ENCODE data around the gene SLC43A3. TPM values are rescaled to one million over a fixed set of nuclear protein-coding genes. Genes with fewer than 3 reads are reported as not detected.

The SLC43A3 gene
- total and polyA plus RNA-seq, 2 donors (not counting 3 experiments of a cell fraction or from before 2014, with no cell fraction given) = 68.9 to 104 TPM

GRCh38 chr11:57391539-57391938 is 35.4 kb downstream of the SLC43A3 start:
- dilution Hi-C loops (cut with MboI; ENCODE audit: extremely low pct_ligation_motif_present, low sequenced_read_pairs) (no loop called here), intact Hi-C loops (cut with micrococcal nuclease) (no loop called here)
- TF ChIP-seq POLR2AphosphoS5 (IDR thresholded peaks at IDR 0.05; ENCODE audit: insufficient read depth, low read depth, low read length) (no peak), JUN (IDR thresholded peaks at IDR 0.05; ENCODE audit: borderline replicate concordance, insufficient read depth, insufficient read length, low read depth) (no peak), MYC (IDR thresholded peaks at IDR 0.05; ENCODE audit: low read depth, low read length) (no peak), FOS (IDR thresholded peaks at IDR 0.05; ENCODE audit: borderline replicate concordance, insufficient read depth, low read length) (no peak), EZH2 (IDR thresholded peaks at IDR 0.05; ENCODE audit: borderline replicate concordance, low read depth, low read length, severe bottlenecking) (no peak)
- TF ChIP-seq, protein P1, sequence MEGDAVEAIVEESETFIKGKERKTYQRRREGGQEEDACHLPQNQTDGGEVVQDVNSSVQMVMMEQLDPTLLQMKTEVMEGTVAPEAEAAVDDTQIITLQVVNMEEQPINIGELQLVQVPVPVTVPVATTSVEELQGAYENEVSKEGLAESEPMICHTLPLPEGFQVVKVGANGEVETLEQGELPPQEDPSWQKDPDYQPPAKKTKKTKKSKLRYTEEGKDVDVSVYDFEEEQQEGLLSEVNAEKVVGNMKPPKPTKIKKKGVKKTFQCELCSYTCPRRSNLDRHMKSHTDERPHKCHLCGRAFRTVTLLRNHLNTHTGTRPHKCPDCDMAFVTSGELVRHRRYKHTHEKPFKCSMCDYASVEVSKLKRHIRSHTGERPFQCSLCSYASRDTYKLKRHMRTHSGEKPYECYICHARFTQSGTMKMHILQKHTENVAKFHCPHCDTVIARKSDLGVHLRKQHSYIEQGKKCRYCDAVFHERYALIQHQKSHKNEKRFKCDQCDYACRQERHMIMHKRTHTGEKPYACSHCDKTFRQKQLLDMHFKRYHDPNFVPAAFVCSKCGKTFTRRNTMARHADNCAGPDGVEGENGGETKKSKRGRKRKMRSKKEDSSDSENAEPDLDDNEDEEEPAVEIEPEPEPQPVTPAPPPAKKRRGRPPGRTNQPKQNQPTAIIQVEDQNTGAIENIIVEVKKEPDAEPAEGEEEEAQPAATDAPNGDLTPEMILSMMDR (IDR thresholded peaks at IDR 0.05; ENCODE audit: extremely low read depth in 1 of 2, insufficient read depth in 1 of 2, low read depth in 1 of 2, low read length in 2 of 2) = no peak

More at GRCh38 chr11:57391539-57391938, 35.4 kb downstream of the SLC43A3 start:
- H3K9ac ChIP-seq (replicated peaks; ENCODE audit: extremely low read depth, insufficient read depth, low read length) = no peak overlapping the region
- CTCF ChIA-PET = interaction anchor here (1.0 kb wide), 1 partner anchor 67 kb away, joined by 3 read pairs; no protein-coding TSS in a partner anchor
- H3K9me1 ChIP-seq (replicated peaks; ENCODE audit: control insufficient read depth, extremely low read depth, insufficient read depth, low read length) = no peaks in the 10 kb centered on the region
- FAIRE-seq = no peak
- peaks cover 5% of the 10 kb centered on the region in 2 experiments for H3K27me3 ChIP-seq (ENCODE audit: control insufficient read depth in 2 of 2, insufficient read depth in 2 of 2, low read length in 2 of 2)
- no peaks in the 10 kb centered on the region for H3K36me3 ChIP-seq (ENCODE audit: control insufficient read depth in 2 of 2, extremely low read depth in 1 of 2, insufficient read depth in 2 of 2, low read length in 2 of 2)
- POLR2A ChIA-PET = no interaction called here
- H4K20me1 ChIP-seq (replicated peaks; ENCODE audit: control insufficient read depth, extremely low read depth, insufficient read depth, low read length) = no peaks in the 10 kb centered on the region
- no peak overlapping the region for H2AFZ ChIP-seq (ENCODE audit: low read depth, low read length)
- no peak for DNase-seq (ENCODE audit: low read depth, low spot score)
- no TSS peak for BruUV-seq (replicated peaks)
- no peaks in the 10 kb centered on the region for H3K79me2 ChIP-seq (ENCODE audit: control insufficient read depth, insufficient read depth, low read length)
- H3K27ac ChIP-seq (ENCODE audit: insufficient read depth, low read depth, low read length) = no peak overlapping the region
- no peak overlapping the region for H3K4me3 ChIP-seq (replicated peaks in 1 of 3; ENCODE audit: insufficient read depth in 1 of 3, low read depth in 1 of 3, low read length in 3 of 3)
- H3K4me2 ChIP-seq (ENCODE audit: insufficient read depth, low read length) = no peak overlapping the region
- no peaks in the 10 kb centered on the region for H3K4me1 ChIP-seq (ENCODE audit: control insufficient read depth, extremely low read depth, insufficient read depth, low read length)
- H3K9me3 ChIP-seq (replicated peaks; ENCODE audit: control insufficient read depth, insufficient read depth, low read length) = no peaks in the 10 kb centered on the region
